GM19193 (cell line): ENCODE measurements around the gene RPGRIP1.

Source experiments
- POLR2A ChIP-seq: IDR thresholded peaks from 4 replicates; pipeline ENCODE4 v1.6.1; 2011; ENCODE audit not compliant: insufficient read depth, insufficient read length; ENCODE audit errors: extremely low read depth

RPGRIP1 gene

DNA sequence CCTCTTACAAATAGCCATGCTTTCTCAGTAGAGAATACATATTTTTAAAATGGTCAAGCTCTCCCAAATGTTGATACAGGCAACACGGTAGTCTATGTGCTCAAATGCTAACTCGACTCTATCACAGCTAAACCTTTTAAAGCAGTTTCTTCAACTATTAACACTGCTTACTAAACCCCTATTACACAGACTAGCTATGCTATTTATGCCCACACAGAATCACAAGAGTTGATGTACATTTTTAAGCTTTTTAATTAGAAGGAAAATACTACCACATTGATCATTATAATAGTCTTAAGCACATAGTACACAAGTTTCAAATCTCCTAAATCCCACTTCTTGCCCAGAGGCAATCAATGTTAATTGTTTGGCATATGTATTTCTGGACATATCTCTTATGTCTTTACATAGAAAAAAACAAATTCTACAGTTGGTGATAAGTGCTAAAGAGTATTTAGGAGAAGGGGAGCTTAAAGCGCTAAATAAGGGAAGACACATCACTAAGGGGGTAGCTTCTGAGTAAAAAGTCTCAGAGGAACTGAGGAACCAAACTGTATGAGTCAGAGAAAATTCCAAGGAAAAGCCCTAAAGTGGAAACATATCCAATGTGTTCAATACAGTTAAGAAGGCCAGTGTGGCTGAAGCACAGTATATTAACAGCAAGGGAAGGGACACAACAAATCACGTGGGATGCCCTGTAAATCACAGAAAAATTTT, 24.3 kb upstream of the RPGRIP1 start:
- no peak for TF ChIP-seq POLR2A

DNA sequence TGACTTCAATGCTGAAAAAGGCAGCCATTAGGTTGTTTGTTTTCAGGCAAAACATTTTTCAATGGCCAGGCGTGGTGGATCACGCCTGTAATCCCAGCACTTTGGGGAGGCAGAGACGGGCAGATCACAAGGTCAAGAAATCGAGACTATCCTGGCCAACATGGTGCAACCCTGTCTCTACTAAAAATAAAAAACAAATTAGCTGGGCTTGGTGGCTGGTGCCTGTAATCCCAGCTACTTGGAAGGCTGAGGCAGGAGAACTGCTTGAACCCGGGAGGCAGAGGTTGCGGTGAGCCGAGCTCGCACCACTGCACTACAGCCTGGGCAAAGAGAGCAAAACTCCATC, 23.8 kb upstream of the RPGRIP1 start:
- TF ChIP-seq POLR2A, result peak; percentile 41

DNA sequence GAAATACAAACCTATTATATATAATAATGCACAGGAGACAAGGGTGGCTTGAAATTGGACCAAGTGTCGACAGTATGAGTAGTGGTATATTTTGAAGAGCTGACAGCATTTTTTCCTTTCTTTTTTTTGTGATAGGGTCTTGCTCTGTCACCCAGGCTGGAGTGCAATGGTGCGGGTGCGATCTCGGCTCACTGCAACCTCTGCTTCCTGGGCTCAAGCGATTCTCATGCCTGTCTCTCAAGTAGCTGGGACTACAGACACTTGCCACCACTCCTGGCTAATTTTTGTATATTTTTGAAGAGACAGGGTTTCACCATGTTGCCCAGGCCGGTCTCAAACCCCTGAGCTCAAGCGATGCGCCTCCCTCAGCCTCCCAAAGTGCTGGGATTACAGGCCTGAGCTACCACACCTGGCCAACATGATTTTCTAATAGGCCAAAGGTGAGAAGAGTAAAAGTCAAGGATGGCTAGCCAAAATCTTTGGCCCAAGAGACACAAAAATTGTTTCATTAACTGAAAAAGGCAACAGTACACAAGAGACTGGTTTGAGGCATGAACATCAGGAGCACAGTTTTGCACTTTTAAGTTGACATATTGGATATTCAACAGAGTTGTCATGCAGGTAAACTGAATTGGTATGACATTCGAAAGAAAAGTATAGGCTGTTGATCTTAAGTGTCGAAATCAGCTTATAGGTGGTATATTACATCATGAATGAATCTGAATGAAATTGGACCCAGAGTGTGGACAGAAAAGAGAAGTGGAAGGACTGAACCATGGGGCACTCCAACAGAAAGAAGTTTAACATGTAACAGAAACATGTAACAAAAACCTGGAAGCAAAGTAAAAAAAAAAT, 23.1 kb upstream of the RPGRIP1 start:
- TF ChIP-seq POLR2A, result no peak

DNA sequence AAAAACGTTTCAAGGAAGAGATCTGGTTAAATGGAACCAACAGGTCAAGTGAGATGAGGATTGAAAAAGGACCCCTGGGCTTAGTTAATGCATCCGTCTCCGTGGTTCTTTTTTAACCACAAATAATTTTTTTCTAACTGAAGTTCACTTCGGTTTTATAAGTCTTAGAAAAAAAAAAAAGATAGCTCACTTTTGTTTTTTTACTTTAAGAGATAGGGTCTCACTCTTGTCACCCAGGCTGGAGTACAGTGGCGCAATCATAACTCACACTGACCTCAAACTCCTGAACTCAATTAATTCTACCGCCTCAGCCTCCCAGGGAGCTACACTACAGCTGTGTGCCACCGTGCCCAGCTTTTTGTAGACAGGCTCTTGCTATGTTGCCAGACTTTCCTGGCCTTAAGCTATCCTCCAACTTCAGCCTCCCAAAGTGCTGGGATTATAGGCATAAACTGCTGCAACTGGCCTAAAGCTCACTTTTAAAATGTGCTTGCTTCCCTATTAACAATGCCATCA, 22.4 kb upstream of the RPGRIP1 start:
- TF ChIP-seq POLR2A, result no peak

GRCh38 chr14:21258005-21258888, 21.6 kb upstream of the RPGRIP1 start:
- TF ChIP-seq POLR2A, result no peak

DNA sequence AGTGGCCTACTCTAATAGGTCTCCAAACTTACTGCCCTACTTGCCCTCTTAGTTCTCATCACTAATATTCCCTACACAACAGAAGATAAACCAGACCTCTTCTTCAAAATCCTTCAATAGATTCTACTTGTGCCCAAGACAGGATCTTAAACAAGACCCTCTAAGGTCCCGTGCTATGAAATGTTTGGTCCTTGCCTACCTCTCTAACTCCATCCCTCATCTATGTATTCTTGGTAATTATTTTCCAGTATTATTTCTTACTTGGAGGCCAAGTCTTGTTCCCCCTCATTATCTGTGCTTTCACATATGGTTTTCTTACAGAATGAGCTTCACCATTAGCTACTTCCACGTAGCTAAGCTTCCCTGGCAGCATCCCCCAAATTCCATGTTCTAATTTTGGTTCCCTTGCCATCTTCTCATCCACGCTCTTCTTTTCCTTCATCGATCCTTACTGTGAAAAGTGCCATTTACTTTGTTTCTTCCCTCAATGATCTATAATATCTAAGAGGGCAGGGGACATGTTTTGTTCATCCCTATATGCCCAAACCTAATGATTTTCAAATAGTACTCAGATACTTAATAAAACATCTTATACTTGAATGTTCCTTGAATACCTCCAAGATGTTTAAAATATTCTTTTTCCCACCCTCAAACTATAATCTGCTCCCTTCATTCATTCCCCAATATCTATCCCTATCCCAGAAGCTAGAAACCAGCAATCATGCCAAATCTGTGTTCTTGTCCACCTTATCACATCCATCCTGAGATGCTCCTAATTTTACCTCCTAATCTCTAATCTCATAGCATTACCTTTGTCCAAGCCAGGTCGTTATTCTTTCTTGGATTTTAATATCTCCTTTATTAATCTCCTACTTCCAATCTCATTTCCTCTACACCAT, 20.7 kb upstream of the RPGRIP1 start:
- TF ChIP-seq POLR2A, result peak; percentile 28

DNA sequence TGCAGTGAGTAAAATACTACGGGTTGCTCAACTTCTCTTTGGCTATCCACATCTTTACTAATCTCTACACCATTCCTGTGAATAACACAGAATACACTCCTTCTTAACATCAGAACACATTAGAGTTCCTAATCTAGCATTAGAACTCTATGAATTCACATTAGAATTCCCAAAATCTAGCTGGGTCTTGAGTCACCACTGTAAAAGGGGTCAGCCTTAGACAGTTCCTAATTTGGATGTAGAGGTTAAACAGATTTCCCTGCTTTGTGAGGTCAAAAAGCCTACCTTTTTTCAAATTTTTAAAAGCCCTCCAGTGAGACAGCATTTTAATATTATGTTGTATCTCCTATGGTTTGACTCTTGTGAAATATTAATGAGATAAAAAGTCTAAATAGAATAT, 18.1 kb upstream of the RPGRIP1 start:
- no peak for TF ChIP-seq POLR2A

DNA sequence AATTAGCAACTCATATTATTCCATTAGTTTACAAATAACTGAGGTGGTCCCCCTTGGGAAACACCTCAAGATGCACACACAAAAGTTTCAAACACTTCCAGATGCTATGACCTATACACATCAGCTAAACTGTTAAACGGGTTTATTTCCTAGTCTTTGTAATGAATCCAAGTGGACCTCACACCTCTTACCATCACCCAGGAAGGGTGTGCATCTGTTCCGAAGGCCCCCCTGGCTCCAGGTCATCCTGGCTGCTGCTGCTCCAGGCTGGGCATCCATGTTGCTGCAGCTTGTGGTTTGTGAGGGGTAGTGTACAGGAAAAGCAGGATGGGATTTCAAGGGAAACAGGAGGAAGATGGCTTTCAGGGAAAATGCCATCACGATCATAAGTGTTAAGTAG, 17.5 kb upstream of the RPGRIP1 start:
- TF ChIP-seq POLR2A, result no peak

DNA sequence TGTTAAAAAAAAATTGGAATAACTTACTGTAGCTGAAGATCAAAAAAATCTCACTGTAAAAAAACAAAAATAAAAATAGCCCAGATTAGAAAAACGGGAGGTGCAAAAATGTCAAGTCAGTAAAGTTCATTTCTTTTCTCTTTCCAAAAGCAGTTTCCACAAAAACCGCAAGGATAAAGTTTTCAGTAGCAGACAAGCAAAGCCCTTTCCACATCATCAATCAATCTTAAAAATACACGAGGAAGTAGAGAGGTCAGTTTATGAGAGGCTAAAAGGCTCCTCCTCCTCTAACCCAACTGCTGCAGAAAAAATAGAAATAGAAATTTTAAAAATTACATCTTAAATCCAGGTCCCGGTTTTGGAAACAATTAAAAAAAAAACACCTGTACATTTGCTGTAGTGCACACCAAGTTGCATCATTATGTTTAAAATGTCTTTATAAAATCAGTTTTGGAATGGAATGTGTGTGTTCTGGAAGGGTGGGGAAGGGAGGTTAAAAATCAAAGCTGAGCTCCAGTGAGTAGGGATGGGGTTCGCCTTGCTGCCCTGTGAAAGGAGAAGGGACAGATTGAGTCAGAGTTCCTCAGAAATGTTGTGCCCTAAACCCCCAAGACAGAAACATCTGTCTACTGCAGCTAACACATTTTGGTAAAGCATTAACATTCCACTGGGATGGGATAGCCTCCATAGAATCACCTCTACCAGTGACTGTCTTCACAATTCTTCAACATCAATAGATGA, 16.4 kb upstream of the RPGRIP1 start:
- no peak for TF ChIP-seq POLR2A

DNA sequence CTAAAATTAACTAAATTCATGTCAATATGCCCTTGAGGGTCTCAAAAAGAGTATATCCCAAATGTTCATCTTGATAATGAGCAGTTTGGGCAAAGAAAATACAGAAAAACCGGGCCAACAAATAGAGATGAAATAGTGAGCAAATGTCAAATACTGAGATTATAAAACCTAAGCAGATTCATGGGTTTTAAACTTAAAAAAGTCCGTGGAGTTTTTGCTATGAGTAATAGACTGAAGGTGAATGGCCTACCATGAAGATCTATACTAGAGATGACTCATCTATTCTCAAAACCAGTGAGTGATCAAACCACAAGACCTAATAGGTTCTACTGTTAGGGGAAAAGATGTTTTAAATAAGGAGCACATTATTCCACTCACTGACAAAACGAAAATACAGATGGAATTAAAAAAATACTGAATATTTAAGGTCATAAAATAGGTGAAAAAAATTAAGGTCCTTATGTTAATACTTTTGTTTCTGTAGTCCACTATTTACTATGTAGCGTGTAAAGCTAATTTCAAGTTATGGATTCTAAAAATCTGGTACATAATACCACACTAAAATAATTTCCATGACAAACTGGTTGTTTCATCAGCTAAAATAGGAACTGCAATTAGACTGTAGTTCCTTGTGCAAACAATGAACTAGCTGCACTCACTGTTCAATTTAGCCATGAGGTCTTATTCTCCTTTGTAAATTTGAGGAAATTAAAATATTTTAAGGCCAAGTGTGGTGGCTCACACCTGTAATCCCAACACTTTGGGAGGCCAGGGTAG, 15.7 kb upstream of the RPGRIP1 start:
- TF ChIP-seq POLR2A, result peak; percentile 22

- TF ChIP-seq POLR2A, result no peak
Measured at GRCh38 chr14:21267431-21267845, 12.4 kb upstream of the RPGRIP1 start.

DNA sequence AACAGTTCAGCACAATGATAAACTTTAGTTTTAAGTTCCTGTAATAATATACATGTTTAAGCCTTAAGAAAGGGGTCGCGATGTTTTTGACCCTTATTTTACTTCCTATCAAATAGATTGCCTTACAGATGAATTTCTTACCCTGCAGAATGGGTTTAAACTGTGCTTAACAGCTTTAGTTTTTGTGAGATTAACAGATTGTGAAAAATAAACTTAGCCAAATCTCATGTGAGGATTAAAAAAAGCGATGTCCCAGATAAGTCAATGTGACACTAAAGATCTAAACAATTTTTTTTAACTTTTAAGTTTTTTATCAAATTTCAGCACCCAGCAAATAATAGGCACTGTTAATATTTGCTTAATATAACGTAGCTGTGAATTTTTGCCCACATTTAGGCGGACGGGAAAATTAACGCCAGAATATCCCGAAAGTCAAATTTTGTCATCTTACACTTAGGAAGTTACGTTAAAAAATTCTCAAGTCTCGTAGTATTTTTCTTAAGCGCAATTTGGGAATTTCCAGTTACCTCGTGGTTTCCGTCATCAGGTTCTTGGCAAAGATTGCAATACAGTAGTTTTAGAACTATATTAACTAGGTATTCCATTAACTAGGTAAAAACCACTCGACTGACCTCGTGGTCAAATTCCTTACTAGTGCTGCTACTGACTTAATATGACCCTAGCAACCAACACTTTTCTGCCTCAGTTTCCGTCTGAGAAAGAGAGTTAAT, 11.8 kb upstream of the RPGRIP1 start:
- TF ChIP-seq POLR2A, result no peak

DNA sequence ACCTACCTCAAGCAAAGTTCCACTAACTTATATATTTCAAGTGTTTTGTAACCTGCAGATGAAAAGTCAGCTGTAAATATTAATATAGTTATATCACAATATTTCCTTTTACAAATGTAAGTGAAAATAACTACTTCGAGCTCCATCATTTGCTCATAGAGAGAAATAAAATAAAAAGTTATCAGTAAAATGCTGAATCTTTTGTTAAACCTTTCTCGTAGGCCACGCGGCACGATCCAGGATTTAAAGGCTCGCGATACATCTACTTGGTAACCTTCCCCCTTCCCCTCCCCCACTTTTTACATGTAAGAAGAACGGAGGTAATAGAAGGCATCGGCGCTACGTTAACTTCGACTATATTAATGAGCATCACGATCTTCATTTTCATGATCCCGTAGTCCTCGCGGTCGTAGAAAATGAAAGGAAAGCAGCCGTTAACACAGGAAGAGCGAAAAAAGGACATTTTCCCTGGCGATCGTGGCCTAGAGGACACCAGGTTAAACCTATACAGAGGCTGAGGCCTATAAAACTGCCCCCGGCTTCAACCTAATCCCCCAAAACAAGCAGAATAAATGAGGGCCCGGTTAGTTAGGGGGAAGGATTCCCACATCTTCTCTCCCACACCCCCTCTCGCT, 11.1 kb upstream of the RPGRIP1 start:
- TF ChIP-seq POLR2A, result no peak
